Fibroblast of the aortic adventitia (primary cell): Measurements from ENCODE around the gene PRR18. TPM values are rescaled to one million over a fixed set of nuclear protein-coding genes. Genes with fewer than 3 reads are reported as not detected.

ENCODE experiments used
- DNase-seq: peaks from one replicate; pipeline ENCODE4 v3.0.0-alpha.2; 2010; ENCODE audit warnings: low read depth
- H3K4me3 ChIP-seq: 2 replicates; pipeline ENCODE4 v1.5.1; 2011; ENCODE audit warnings: low read depth, mild to moderate bottlenecking, control low read depth, low read length, moderate library complexity
- total RNA-seq: library from RNA; depleted of rRNA; stranded (reverse); fragments of >200 nt; gene quantifications from 2 replicates; pipeline ENCODE4 v1.2.3, GENCODE V29; 2012; ENCODE audit warnings: low replicate concordance
- TF ChIP-seq, protein P1 (sequence below): IDR thresholded peaks from 2 replicates; pipeline ENCODE4 v1.5.1; 2011; ENCODE audit warnings: mild to moderate bottlenecking, low read length, control low read depth, inconsistent platforms; ENCODE audit not compliant: insufficient read depth

PRR18 gene
- total RNA-seq, 1 donor: not detected

DNA sequence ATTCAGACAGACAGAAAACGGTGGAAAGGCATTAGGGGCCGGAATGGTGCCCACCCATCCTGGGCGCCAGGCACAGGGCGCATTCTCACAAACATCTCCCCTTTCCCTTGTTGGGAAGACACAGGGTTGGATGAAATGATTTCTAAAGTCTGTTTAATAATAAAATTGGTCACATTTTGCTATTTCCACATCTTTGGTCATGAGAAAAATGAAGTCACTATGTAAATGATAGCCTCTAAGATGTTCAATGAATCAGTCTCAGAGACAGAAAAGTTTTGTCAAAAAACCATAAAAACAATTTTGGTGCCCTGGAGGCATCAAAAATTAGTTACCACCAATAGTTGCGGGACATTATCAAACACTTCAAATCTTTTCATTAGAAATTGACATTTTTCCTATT lies 40.7 kb downstream of the PRR18 start:
- TF ChIP-seq, protein P1, sequence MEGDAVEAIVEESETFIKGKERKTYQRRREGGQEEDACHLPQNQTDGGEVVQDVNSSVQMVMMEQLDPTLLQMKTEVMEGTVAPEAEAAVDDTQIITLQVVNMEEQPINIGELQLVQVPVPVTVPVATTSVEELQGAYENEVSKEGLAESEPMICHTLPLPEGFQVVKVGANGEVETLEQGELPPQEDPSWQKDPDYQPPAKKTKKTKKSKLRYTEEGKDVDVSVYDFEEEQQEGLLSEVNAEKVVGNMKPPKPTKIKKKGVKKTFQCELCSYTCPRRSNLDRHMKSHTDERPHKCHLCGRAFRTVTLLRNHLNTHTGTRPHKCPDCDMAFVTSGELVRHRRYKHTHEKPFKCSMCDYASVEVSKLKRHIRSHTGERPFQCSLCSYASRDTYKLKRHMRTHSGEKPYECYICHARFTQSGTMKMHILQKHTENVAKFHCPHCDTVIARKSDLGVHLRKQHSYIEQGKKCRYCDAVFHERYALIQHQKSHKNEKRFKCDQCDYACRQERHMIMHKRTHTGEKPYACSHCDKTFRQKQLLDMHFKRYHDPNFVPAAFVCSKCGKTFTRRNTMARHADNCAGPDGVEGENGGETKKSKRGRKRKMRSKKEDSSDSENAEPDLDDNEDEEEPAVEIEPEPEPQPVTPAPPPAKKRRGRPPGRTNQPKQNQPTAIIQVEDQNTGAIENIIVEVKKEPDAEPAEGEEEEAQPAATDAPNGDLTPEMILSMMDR: no peak
- no peak overlapping the region for H3K4me3 ChIP-seq
- no peak for DNase-seq

DNA sequence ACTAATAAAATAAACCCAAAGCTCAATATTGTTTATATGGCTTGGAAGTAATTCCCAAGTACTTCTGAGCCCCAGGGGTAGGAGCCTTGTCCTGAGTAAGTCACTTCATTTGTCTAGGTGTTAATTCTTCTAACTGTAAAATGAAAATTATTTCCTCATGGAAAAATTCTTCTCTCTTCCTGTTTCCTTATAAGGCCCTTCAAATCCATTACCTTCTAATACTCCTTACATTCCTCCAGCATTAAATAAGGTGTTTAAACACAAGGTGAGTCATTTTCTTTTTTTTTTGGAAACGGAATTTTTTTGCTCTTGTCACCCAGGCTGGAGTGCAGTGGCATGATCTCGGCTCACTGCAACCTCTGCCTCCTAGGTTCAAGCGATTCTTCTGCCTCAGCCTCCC lies 41.9 kb downstream of the PRR18 start:
- no peak for DNase-seq
- TF ChIP-seq, protein P1: no peak
- no peak overlapping the region for H3K4me3 ChIP-seq

DNA sequence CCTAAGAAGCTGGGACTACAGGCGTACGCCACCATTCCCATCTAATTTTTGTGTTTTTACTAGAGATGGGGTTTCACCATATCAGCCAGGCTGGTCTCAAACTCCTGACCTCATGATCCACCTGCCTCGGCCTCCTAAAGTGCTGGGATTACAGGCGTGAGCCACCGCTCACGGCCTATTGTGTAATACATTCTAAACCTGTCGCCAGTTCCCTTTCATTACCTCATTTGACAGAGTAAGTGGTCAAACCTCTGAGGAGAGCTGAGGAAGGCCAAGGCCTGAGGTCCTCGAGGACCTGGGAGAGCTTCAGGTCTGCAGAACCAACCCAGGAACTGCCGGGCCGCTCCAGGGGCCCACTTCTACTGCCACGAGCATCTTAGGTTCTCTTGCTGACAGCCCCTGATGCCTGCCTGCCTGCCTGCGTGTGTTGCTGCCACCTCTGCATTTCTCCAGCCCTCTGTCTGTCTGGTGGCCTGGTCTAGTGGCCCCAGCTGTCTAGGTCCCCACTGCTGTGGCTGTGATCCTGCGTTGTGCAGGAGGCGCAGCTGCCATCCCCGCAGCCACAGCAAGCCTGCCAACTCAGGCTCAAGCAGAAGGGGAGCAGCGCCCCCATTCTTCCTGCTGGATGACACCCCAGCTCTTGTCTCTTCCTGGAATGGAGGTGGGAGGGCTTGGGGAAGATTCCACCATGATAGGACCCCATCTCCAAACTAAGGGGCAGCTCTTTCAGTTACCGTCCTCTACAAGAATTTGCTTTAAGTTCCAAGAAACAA lies 45.3 kb downstream of the PRR18 start:
- TF ChIP-seq, protein P1: no peak
- DNase-seq: no peak
- H3K4me3 ChIP-seq: no peak overlapping the region

DNA sequence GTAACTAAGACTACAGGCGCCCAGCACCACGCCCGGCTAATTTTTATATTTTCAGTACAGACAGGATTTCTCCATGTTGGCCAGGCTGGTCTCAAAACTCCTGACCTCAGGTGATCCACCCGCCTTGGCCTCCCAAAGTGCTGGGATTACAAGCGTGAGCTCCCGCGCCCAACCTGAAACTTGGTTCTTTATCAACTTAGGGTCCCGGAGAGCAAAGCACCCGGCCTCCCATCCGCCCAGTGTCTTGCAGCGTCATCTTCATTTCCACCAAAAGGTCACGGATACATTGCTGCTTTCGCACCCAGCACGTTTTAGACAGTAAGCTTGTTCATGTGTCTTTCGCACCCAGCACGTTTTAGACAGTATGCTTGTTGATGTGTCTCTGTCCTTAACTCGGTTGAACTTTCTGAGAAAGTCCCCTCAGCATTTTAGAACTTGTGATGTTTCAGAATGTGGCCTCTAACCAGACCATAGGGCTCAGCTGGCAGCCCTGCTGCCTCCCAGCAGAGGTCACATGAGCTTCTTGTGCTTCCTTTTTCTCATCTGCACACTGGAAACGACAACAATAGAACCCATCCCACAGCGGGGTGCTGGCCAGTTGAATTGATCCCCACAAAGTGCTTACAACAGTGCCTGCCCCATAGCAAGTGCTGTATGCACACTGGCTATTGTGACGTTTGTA lies 48.8 kb downstream of the PRR18 start:
- TF ChIP-seq, protein P1: no peak
- DNase-seq: no peak
- no peak overlapping the region for H3K4me3 ChIP-seq

DNA sequence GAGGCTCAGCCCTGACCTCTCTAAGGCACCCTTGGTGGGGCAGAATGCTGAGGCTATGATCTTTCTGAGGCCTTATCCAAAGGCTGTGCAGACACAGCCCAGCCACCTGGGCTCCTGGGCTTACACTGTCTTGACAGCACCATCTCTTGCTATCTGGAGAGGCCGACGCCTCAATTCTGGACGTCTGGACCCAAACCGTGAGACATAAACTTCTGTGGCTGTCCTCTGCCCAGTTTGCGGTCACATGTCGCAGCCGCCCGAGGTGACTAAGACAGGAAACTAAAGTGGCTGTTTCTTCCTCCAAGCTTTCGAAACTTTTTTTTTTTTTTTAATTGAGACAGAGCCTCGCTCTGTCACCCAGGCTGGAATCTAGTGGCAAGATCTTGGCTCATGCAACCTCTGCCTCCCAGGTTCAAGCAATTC lies 49.3 kb downstream of the PRR18 start:
- DNase-seq: no peak
- TF ChIP-seq, protein P1: no peak
- no peak overlapping the region for H3K4me3 ChIP-seq

DNA sequence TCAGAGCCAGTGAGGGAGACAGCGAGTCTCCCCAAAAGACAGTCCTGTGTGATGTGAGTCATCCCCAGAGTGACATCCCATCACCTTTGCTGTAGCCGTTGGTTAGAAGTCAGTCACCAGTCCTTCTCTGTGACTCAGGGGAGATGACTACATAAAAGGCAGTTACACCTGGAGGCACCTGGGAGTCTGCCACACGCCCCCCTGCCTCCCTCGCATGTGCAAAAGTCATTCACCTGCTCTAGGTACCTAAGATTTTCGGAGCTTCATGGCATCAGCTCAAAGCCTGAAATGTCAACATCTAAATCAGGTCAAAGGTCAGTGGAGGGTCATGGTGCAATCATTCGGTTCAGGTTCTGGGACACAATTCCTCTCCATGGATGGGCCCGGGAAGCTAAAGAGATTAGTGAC lies 50.3 kb downstream of the PRR18 start:
- H3K4me3 ChIP-seq: no peak overlapping the region
- DNase-seq: no peak
- TF ChIP-seq, protein P1: no peak

Other genes starting within 250 kb of the PRR18 start
- gene TBXT, start 140.5 kb downstream of the PRR18 start, total RNA-seq: not detected in 2 replicates
- gene SFT2D1, start 34.2 kb upstream of the PRR18 start, total RNA-seq: 10.8 and 37.7 TPM in 2 replicates
- gene MPC1, start 74.5 kb upstream of the PRR18 start, total RNA-seq: 11.8 and 33.8 TPM in 2 replicates